ENCODE measurements around the gene SLC26A9.

SLC26A9 gene

DNA sequence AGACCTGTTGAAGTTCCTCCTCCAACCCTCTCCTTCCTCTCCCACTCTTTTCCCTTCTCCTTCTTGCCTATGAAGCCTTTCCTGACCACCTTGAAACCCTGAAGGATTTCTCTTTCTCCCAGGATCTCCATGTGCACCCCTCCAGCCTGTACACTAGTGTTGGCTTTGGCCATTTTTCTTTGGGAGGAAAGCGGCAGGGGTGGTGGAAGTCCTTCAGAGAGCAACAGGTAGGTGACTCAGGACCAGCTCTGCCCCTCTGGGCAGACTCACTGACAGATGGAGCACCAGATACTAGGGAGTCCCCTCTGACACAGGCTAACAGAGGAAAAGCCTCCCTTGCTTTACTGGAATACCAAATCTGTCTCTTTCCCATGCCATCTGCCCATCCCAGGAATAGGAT, 4.6 kb downstream of the SLC26A9 start:
- Histone ChIP-seq H3K27me3 (ENCODE audit: insufficient read depth, poor library complexity, severe bottlenecking) (peaks cover 8% of the 10 kb centered on the region), H3K27ac (replicated peaks) (no peak overlapping the region), H3K4me3 (replicated peaks; ENCODE audit: insufficient read depth, low read length) (no peak overlapping the region)
- TF ChIP-seq POLR2AphosphoS5 (IDR thresholded peaks at IDR 0.05; ENCODE audit: low read depth) (no peak), SPI1 (IDR thresholded peaks at IDR 0.05; ENCODE audit: borderline replicate concordance, low read depth) (no peak), GABPA (IDR thresholded peaks at IDR 0.05; ENCODE audit: low read depth) (no peak)
- TF ChIP-seq, protein P1, sequence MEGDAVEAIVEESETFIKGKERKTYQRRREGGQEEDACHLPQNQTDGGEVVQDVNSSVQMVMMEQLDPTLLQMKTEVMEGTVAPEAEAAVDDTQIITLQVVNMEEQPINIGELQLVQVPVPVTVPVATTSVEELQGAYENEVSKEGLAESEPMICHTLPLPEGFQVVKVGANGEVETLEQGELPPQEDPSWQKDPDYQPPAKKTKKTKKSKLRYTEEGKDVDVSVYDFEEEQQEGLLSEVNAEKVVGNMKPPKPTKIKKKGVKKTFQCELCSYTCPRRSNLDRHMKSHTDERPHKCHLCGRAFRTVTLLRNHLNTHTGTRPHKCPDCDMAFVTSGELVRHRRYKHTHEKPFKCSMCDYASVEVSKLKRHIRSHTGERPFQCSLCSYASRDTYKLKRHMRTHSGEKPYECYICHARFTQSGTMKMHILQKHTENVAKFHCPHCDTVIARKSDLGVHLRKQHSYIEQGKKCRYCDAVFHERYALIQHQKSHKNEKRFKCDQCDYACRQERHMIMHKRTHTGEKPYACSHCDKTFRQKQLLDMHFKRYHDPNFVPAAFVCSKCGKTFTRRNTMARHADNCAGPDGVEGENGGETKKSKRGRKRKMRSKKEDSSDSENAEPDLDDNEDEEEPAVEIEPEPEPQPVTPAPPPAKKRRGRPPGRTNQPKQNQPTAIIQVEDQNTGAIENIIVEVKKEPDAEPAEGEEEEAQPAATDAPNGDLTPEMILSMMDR (IDR thresholded peaks at IDR 0.05; ENCODE audit: insufficient read depth, low read length), result no peak
- TF ChIP-seq, protein P2, sequence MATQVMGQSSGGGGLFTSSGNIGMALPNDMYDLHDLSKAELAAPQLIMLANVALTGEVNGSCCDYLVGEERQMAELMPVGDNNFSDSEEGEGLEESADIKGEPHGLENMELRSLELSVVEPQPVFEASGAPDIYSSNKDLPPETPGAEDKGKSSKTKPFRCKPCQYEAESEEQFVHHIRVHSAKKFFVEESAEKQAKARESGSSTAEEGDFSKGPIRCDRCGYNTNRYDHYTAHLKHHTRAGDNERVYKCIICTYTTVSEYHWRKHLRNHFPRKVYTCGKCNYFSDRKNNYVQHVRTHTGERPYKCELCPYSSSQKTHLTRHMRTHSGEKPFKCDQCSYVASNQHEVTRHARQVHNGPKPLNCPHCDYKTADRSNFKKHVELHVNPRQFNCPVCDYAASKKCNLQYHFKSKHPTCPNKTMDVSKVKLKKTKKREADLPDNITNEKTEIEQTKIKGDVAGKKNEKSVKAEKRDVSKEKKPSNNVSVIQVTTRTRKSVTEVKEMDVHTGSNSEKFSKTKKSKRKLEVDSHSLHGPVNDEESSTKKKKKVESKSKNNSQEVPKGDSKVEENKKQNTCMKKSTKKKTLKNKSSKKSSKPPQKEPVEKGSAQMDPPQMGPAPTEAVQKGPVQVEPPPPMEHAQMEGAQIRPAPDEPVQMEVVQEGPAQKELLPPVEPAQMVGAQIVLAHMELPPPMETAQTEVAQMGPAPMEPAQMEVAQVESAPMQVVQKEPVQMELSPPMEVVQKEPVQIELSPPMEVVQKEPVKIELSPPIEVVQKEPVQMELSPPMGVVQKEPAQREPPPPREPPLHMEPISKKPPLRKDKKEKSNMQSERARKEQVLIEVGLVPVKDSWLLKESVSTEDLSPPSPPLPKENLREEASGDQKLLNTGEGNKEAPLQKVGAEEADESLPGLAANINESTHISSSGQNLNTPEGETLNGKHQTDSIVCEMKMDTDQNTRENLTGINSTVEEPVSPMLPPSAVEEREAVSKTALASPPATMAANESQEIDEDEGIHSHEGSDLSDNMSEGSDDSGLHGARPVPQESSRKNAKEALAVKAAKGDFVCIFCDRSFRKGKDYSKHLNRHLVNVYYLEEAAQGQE (IDR thresholded peaks at IDR 0.05; ENCODE audit: insufficient replicate concordance, low read depth), result no peak
- no peak for DNase-seq (ENCODE audit: low read depth in 1 of 2, low spot score in 1 of 2)

DNA sequence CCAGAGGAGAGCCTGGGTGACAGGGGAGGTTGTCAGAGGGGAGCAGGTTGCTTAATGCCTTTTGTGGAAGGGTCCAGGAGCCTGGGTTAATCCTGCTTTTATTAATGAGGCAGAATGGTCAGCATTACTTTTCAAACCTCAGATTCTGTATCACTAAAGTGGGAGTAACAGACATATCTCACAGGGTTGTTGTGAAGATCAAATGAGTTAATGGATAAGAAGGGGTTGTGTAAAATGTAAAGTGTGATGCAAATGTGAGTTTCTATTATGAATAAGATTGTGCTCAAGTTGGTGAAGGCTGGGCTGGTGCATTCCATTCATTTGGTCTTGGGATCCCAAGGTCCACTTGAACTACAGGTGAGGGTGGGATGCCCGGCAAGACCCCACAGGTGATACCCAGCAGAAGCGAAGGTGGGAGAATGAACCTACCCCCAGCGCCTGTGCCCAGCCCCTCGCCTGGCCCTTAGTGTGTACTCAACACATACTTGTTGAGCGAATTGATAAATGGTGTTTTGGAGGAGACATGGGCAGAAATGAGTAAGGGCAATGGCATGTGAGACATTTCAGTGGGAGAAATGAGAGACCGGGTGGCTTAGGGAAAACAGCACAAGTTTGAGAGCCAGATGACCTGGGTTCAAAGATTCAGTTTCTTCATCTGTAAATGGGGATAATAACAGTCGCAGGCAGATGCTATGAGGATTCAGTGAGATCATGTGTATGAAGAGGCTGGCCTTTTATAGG, 6.2 kb downstream of the SLC26A9 start:
- H3K27ac ChIP-seq (replicated peaks), result no peak overlapping the region
- H3K4me3 ChIP-seq (replicated peaks; ENCODE audit: insufficient read depth, low read length), result no peak overlapping the region
- no peak for DNase-seq (ENCODE audit: low read depth in 1 of 2, low spot score in 1 of 2)
- peaks cover 5% of the 10 kb centered on the region for H3K27me3 ChIP-seq (ENCODE audit: insufficient read depth, poor library complexity, severe bottlenecking)
- no peak for TF ChIP-seq GABPA (IDR thresholded peaks at IDR 0.05; ENCODE audit: low read depth)
- TF ChIP-seq, protein P2 (IDR thresholded peaks at IDR 0.05; ENCODE audit: insufficient replicate concordance, low read depth), result no peak
- TF ChIP-seq POLR2AphosphoS5 (IDR thresholded peaks at IDR 0.05; ENCODE audit: low read depth), result no peak
- TF ChIP-seq, protein P1 (IDR thresholded peaks at IDR 0.05; ENCODE audit: insufficient read depth, low read length), result no peak
- TF ChIP-seq SPI1 (IDR thresholded peaks at IDR 0.05; ENCODE audit: borderline replicate concordance, low read depth), result no peak

DNA sequence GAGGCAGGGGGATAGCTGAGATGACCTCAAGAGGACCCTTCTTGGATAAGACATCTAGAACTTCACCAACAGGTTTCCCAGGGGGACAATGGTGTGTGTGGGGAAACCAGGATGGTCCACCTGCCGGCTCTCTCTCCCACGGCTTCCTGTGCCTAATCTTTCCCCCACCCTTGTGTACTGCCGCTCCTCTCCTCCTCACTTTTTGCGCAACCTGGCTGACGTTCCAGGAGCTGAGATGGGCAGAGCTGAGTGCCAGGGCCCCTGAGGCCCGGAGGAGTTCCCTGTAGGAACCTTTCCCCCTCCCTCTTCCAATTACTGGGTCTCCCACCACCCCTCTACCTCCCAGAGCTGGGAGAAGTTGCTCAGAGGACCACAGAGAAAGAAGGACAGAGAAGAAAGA, 6.9 kb downstream of the SLC26A9 start:
- Histone ChIP-seq H3K4me3 (replicated peaks; ENCODE audit: insufficient read depth, low read length) (no peak overlapping the region), H3K27me3 (ENCODE audit: insufficient read depth, poor library complexity, severe bottlenecking) (peaks cover 5% of the 10 kb centered on the region), H3K27ac (replicated peaks) (no peak overlapping the region)
- TF ChIP-seq POLR2AphosphoS5 (IDR thresholded peaks at IDR 0.05; ENCODE audit: low read depth), result no peak
- TF ChIP-seq, protein P2 (IDR thresholded peaks at IDR 0.05; ENCODE audit: insufficient replicate concordance, low read depth), result no peak
- TF ChIP-seq SPI1 (IDR thresholded peaks at IDR 0.05; ENCODE audit: borderline replicate concordance, low read depth), result no peak
- TF ChIP-seq, protein P1 (IDR thresholded peaks at IDR 0.05; ENCODE audit: insufficient read depth, low read length), result no peak
- TF ChIP-seq GABPA (IDR thresholded peaks at IDR 0.05; ENCODE audit: low read depth), result no peak
- peak in 1 of 2 experiments; percentile 40 for DNase-seq (ENCODE audit: low read depth in 1 of 2, low spot score in 1 of 2)

Data from HL-60 (cell line).